GM12892 (cell line): ENCODE measurements around the gene RPGR.

Experiments
- POLR2A ChIP-seq: IDR thresholded peaks from 2 replicates; pipeline ENCODE4 v1.6.1; 2011; ENCODE audit warnings: low read depth, low read length, control low read depth
- POLR2AphosphoS5 ChIP-seq: IDR thresholded peaks from 2 replicates; pipeline ENCODE4 v1.6.1; 2011; ENCODE audit warnings: low read depth, low read length, control low read depth
- TAF1 ChIP-seq: IDR thresholded peaks from 2 replicates; pipeline ENCODE4 v1.6.1; 2011; ENCODE audit warnings: low read depth, mild to moderate bottlenecking, control low read depth, low read length, borderline replicate concordance

- TF ChIP-seq POLR2AphosphoS5: no peak
- TF ChIP-seq POLR2A: no peak
- TF ChIP-seq TAF1: no peak
Observed at GRCh38 chrX:38336538-38337240, 9.4 kb upstream of the RPGR start.
